Right cardiac atrium (tissue), 5 donors: ENCODE measurements around the gene ADAMTS4. TPM values are rescaled to one million over a fixed set of nuclear protein-coding genes. Genes with fewer than 3 reads are reported as not detected.

Experiments
- ATAC-seq, 2 donors: fragments of 200-7000 bp; cut with Tn5 transposase; one replicate each; pipeline versions ENCODE4 v1.8.0 to v1.9.1; 2020; ENCODE audit warnings: moderate library complexity in 2 of 2, mild to moderate bottlenecking in 1 of 2
- DNase-seq, 3 donors: peaks; one replicate each; pipeline ENCODE4 v3.0.0-alpha.2; 2020
- H3K27ac ChIP-seq: one replicate; pipeline ENCODE4 v1.5.1; 2013; ENCODE audit warnings: mild to moderate bottlenecking, low read length, control low read depth, moderate library complexity
- H3K27me3 ChIP-seq: one replicate; pipeline ENCODE4 v1.6.1; 2013; ENCODE audit not compliant: control insufficient read depth, insufficient read depth
- H3K4me1 ChIP-seq: one replicate; pipeline ENCODE4 v1.6.1; 2013; ENCODE audit warnings: low read length; ENCODE audit not compliant: control insufficient read depth, insufficient read depth
- H3K4me3 ChIP-seq: one replicate; pipeline ENCODE4 v1.5.1; 2013; ENCODE audit warnings: low read length, control low read depth
- H3K9me3 ChIP-seq: one replicate; pipeline ENCODE4 v1.6.1; 2013; ENCODE audit warnings: low read length; ENCODE audit not compliant: control insufficient read depth
- WGBS: extraction: QIAGEN DNeasy Blood & Tissue Kit; methylation state at CpG from one replicate; pipeline ENCODE4 v1.1.7; 2013; 5-methylcytosine and 5-hydroxymethylcytosine counted together
- intact Hi-C, 4 donors: fragments of 100-400 bp; cut with DNase I; formaldehyde crosslinking; loops; one replicate each; pipeline versions ENCODE4 v1.11.0 to v1.14.0; 2022 to 2023
- polyA plus RNA-seq: library from polyadenylated mRNA; stranded (reverse); fragments of 200-250 nt; gene quantifications from one replicate; pipeline ENCODE4 v1.2.3, GENCODE V29; 2013
- total RNA-seq, 4 donors: library from RNA; stranded (reverse); fragmentation: NEBNext Ultra II Directional; extraction: Animal tissue kit (Norgen Biotek cat#: 25700); gene quantifications; one replicate each; pipeline ENCODE4 v1.2.1, GENCODE V29; 2021
- donor health status: healthy with polysubstance abuse.
- donor health status: DM: no; HTN: yes; CAD: no.
- donor health status: DM: no; HTN: no; CAD: no.
- donor health status: DM: no; HTN: yes; CAD: no; lungs with severe emphysema.
- donor health status: DM: yes; HTN: yes; CAD: no.

Gene ADAMTS4
- total and polyA plus RNA-seq, 5 donors, result 6.9 to 111 (median 24.0) TPM

DNA sequence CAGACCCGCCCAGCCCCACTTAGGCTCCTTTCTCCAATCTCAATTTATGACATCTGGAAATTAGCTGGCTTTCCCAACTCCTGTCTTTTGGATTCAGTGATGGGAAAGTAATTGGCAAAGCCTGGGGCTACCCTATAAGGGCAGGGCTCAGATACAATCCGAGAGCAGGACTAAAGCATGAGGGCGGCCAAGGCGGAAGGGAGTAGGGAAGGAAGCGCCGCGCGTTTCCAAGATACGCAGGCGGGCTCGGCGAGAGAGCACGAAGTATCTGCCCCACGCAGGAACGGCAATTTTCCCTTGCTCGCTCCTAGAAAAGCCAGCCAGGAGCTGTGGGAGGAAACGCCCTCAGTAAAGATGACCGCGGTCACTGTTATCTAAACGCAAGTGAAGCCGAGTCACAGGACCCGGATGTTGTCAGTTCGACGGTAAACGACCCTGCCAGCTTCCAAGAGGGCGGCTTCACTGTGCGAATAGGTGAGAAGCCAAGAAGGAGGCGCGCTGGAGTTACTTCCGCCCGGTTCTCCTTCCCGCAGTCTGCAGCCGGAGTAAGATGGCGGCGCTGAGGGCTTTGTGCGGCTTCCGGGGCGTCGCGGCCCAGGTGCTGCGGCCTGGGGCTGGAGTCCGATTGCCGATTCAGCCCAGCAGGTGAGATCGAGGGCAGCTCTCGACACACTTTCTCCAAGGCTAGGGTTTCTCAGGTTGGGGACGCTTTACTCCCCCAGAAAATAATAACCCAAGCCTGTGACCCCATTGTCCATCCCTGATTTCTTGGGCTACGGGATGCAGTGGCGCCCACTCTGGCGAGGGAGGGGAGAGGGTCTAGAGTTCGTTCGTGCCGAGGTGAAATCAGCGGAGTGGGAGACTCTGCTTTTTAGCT lies 3.2 kb upstream of the ADAMTS4 start, which contains the start of gene NDUFS2:
TSS of gene NDUFS2 (plus strand) at position 532 of the 877 bp plus-strand sequence. CDS start at position 551, 19 bp downstream.
- Histone ChIP-seq H3K4me1 (peaks cover 31% of the 10 kb centered on the region), H3K4me3 (peak within 1 kb of the TSS; percentile 98), H3K9me3 (no peaks in the 10 kb centered on the region), H3K27ac (peak within 1 kb of the TSS; percentile 99), H3K27me3 (no peaks in the 10 kb centered on the region)
- intact Hi-C loops, result no loop called here
- peak; percentile 98 to 99 (median 98) for DNase-seq
- peak; percentile 76 to 90 for ATAC-seq
- WGBS, result under 1% methylated on average over 53 of the region's 53 CpGs

DNA sequence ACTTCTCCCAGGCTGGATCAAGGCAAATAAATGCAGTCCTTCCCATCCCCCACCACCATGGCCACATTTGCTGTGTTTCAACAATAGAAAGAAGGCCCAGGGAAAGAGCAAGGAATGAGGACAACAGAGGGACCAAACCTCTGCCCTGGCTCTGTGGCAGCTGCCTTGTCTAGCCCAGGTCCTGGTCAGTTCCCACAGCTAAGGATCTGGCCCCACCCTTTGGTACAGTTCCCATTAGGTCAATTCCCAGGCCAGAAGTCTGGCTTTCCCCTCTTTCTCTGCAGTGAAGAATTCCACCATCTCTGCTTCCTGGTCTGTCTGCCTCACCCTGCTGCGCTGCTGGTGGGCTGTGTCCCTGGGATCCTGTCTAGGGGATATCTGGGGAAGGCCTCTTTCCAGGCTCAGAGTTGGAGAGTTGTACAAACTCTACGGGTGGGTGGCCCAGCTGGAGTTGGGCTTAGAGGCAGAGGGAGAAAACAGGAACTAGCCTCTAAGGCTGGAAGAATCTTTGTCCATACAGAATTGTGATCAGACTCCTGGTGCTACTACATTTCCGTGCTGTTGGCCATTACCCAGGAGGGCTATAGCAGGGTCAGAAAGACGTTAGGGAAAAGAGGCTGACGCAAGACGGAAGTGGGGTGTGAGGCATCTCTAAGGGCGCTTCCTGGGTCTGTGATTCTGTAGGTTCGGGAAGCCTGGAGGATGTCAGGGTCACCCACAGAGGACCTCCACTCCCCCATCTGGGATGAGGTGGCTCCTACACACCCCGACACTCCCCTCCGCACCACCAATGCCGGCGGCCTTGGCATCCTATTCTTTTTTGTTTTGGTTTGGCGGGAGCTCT lies 2.4 kb upstream of the ADAMTS4 start:
- 26% methylated on average over 13 of the region's 13 CpGs for WGBS
- H3K4me1 ChIP-seq, result peaks cover 26% of the 10 kb centered on the region
- peak overlapping the region; percentile 99 for H3K27ac ChIP-seq
- peak; percentile 48 to 75 for ATAC-seq
- H3K27me3 ChIP-seq, result no peaks in the 10 kb centered on the region
- intact Hi-C loops, result no loop called here
- no peaks in the 10 kb centered on the region for H3K9me3 ChIP-seq
- peak overlapping the region; percentile 98 for H3K4me3 ChIP-seq
- peak; percentile 84 to 85 (median 85) for DNase-seq

DNA sequence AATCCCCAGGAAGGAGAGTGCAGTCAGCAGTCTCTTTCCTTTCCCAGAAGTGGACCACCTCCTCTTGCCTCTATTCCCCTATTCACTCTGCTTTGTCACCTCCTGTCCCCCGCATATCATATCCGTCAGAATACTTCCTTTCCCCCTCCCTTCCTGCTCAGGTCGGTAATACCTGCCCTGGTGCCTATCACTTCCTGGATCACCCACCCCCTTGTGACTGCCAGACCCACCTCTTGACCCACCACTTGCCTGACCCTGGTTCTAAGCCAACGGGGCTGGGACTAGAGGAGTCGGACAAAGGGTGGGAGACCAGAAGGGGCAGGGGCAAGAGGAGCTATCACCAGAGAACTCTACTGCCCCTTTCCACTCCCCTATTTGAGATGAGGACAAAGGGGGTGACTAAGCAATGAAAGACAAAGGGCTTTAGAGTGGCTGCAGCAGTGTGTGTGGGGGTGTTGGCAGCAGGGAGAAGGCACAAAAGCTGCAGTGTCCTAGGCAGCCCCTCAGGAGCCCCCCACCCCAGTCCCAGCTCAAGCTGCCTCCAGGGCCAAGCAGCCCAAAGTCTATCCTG lies 1.7 kb upstream of the ADAMTS4 start:
- no peak overlapping the region for H3K4me3 ChIP-seq
- DNase-seq (peak in 1 of 3 donors; percentile 53), ATAC-seq (no peak)
- WGBS, result 39% methylated on average over 5 of the region's 5 CpGs
- peaks cover 26% of the 10 kb centered on the region for H3K4me1 ChIP-seq
- intact Hi-C loops, result no loop called here
- H3K27ac ChIP-seq, result peak overlapping the region; percentile 99
- H3K27me3 ChIP-seq, result no peaks in the 10 kb centered on the region
- H3K9me3 ChIP-seq, result no peaks in the 10 kb centered on the region

DNA sequence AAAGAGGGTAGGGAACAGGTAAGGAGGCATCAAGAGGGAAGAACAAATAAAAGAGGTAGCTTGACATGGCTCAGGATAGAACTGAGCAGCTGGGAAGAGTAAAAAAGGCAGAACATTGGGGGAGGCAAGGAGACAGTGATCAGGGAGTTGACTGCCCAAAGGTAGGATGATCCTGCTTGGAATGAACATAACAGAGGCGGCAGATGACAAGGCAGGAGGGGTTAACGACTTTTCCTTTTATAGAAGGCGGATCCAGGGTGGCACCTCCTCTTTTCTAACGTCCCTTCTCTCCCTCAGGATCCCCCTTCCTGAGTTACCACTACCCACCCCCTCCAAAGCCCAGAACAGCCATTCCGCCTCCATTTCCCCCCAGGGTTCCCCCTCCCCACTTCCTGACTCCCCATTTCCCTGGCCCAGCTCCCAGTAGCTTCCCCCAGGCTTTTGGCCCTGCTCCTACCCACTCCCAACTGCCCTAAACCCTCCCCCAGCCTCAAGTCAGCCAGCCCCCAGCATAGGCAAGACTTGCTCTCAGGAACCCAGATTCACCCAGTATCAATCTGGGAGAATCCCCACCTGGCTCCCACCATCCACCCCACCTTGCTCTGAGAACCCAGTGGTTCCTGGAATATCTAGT lies 769 bp upstream of the ADAMTS4 start:
- ATAC-seq, result no peak
- H3K27ac ChIP-seq, result peak overlapping the region; percentile 99
- H3K4me1 ChIP-seq, result peaks cover 26% of the 10 kb centered on the region
- no peak overlapping the region for H3K4me3 ChIP-seq
- 35% methylated on average over 5 of the region's 5 CpGs for WGBS
- peak in 1 of 3 donors; percentile 37 for DNase-seq
- H3K9me3 ChIP-seq, result no peaks in the 10 kb centered on the region
- intact Hi-C loops, result loop anchor here in 1 of 4 donors (10.0 kb wide), 1 partner anchor 185 kb away; no protein-coding TSS in a partner anchor
- no peaks in the 10 kb centered on the region for H3K27me3 ChIP-seq

DNA sequence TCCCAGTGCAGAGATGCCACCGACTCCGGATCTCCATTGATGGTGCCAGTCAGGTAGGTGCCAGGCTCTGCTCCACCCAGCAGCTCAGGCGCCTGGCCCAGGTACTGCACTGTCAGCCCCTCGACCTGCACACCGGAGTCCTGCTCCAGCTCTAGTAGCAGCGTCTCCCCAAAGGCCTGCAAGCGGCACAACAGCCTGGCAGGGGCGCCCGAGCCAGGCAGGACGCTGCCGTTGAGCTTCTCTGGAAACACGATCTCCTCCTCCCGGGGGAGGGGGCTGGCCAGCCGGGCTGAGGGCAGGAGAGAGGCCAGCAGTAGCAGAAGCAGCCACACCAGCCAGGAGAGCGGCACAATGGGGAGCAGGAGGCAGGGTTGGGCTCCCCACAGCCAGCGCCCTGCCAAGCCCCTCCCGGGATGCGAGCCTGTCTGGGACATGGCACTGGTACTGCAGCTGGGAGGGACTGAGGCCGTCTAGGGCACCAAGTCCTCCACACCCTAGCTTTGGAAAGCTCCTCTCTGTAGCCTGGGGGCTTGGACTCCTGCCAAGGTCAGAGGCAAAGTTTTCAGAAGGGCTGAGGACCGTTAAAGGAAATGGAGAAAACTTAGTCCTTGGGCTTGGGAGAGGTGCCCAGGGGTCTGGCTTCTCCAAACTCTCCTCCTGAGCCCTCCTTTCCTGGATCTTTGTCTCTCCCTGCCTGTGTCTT lies 509 bp downstream of the ADAMTS4 start:
- DNase-seq (peak; percentile 70 to 90 (median 87)), ATAC-seq (peak; percentile 4 to 5)
- H3K4me1 ChIP-seq, result peaks cover 22% of the 10 kb centered on the region
- peak overlapping the region; percentile 39 for H3K4me3 ChIP-seq
- intact Hi-C loops, result loop anchor here in 1 of 4 donors (10.0 kb wide), 1 partner anchor 186 kb away; no protein-coding TSS in a partner anchor
- H3K27ac ChIP-seq, result peak overlapping the region; percentile 99
- 16% methylated on average over 20 of the region's 20 CpGs for WGBS
- H3K27me3 ChIP-seq, result no peaks in the 10 kb centered on the region
- no peaks in the 10 kb centered on the region for H3K9me3 ChIP-seq

DNA sequence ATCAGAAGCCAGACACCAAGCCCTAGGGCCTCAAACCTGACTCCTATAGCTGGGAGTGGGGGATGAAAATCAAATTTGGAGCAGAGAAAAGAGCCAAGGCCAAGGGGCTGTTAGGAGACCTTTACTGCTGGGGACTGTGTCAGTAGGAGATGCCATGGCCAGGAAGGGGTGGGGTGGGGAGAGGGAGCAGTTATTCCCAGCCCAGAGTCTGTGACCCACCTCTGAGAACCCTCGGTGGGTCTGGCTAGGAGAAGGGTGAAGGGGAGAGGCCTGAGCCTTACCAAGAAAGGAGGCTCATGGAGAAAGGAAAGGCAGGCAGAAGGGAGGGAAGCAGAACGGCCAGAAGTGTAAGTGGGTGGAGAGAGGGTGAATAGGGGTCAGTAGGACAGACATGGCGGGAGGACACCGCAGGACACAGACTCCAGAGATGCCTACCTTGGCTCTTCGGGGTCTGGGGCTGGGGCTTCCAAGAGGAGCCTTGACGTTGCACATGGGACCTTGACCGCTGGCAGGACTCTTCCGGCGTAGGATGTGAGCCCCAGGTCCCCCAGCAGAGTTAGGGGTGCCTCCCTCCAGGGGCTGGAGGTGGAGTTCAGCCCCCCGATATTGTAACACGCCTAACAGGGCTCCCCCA lies 1.2 kb downstream of the ADAMTS4 start:
- Histone ChIP-seq H3K27ac (peak overlapping the region; percentile 99), H3K9me3 (no peaks in the 10 kb centered on the region), H3K27me3 (no peaks in the 10 kb centered on the region), H3K4me3 (peak overlapping the region; percentile 39), H3K4me1 (peaks cover 19% of the 10 kb centered on the region)
- WGBS, result 43% methylated on average over 11 of the region's 11 CpGs
- intact Hi-C loops, result loop anchor here in 1 of 4 donors (10.0 kb wide), 1 partner anchor 187 kb away; no protein-coding TSS in a partner anchor
- DNase-seq (peak in 2 of 3 donors; percentile 32 to 62), ATAC-seq (no peak)

DNA sequence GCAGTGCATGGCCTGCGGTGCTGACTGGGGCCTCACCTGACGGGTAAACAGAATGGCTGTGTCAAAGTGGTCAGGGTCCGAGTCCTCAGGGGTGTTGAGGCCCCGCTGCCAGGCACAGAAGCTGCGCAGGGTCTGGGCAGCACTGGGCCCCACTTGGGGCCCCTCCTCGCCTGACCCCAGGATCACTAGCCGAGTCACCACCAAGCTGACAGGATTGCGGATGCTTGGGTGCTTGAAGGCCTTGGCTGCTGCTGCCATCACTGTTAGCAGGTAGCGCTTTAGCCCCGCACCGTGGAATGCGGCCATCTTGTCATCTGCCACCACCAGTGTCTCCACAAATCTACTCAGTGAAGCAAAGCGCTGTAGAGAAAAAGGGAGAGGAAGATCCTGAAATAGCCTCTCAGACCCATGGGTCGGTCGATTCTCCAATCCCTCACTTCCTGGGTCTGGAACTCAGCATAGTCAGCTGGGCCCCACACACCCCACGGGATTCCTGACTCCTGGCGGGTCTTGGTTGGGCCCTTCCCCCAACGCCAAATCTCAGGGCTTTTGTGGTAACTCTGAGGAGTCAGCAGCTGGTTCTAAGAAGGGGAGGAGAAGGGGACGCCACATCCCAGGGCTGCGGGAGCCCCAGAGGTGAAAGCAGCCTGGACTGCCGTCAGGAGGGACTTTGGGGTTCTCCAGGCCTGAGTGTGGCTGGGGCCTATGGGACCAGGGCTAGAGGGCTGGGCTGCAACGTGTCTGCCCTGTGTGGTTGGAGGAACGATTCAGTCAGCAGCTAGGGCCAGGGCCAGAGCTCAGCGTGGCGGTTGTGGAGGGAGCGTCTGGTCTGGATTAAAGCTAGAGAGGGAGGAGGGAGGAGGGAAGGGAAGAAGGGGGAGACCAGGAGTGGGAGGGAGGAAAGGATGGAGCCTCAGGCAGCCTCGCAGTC lies 2.1 kb downstream of the ADAMTS4 start:
- H3K27me3 ChIP-seq, result no peaks in the 10 kb centered on the region
- H3K4me1 ChIP-seq, result peaks cover 19% of the 10 kb centered on the region
- intact Hi-C loops, result loop anchor here in 1 of 4 donors (10.0 kb wide), 1 partner anchor 188 kb away; no protein-coding TSS in a partner anchor
- H3K27ac ChIP-seq, result peak overlapping the region; percentile 99
- peak overlapping the region; percentile 39 for H3K4me3 ChIP-seq
- DNase-seq (peak; percentile 51 to 84 (median 82)), ATAC-seq (peak in 1 of 2 donors; percentile 3)
- H3K9me3 ChIP-seq, result no peaks in the 10 kb centered on the region
- WGBS, result 59% methylated on average over 27 of the region's 27 CpGs

DNA sequence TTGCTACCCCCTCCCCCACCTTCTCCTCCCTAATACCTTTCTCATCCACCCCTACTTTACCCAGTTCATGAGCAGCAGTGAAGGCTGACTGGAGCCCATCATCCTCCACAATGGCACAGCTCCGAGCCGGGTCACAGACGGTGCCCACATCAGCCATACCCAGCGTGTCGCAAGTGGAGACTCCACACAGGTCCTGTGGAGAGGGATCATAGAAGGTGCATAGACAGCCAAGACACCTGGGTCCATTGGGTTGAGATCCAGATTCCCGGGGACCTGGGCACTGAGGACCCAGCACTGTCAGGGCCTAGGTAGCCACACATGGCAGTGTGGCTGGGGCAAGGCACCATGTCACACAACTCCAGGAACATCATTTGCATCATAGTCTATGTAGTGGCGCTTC lies 2.7 kb downstream of the ADAMTS4 start:
- ATAC-seq (no peak), DNase-seq (peak in 2 of 3 donors; percentile 9 to 12)
- peak overlapping the region; percentile 39 for H3K4me3 ChIP-seq
- no peak overlapping the region for H3K27ac ChIP-seq
- peaks cover 16% of the 10 kb centered on the region for H3K4me1 ChIP-seq
- no peaks in the 10 kb centered on the region for H3K9me3 ChIP-seq
- no peaks in the 10 kb centered on the region for H3K27me3 ChIP-seq
- intact Hi-C loops, result loop anchor here in 1 of 4 donors (10.0 kb wide), 1 partner anchor 189 kb away; no protein-coding TSS in a partner anchor
- 83% methylated on average over 7 of the region's 7 CpGs for WGBS
